Measurements from ENCODE around the gene COQ8A.

GRCh38 chr1:226942392-226942791, 2.3 kb downstream of the COQ8A start:
- TF ChIP-seq CTCF (IDR thresholded peaks at IDR 0.05; ENCODE audit: poor library complexity) (no peak), EZH2phosphoT487 (IDR thresholded peaks at IDR 0.05; ENCODE audit: low read depth, severe bottlenecking, unreplicated experiment) (no peak)

Measured in hepatocyte (in vitro differentiated cells).